Bronchial epithelial cell (primary cell): ENCODE results near the gene PSMG1. TPM values are rescaled to one million over a fixed set of nuclear protein-coding genes. Genes with fewer than 3 reads are reported as not detected.

Source experiments
- DNase-seq: peaks from one replicate; pipeline ENCODE4 v3.0.0-alpha.2; 2010; ENCODE audit warnings: low read depth
- FAIRE-seq: peaks from 2 replicates; lab custom pipeline; 2011; peaks lifted over from hg19 to GRCh38; lab: Jason Lieb, UNC
- H3K27me3 ChIP-seq: 2 replicates; pipeline ENCODE4 v1.5.1; 2011; ENCODE audit warnings: low read length; ENCODE audit not compliant: control insufficient read depth, insufficient read depth
- H3K36me3 ChIP-seq: 2 replicates; pipeline ENCODE4 v1.5.1; 2011; ENCODE audit warnings: low read length; ENCODE audit not compliant: control insufficient read depth, insufficient read depth
- H3K4me3 ChIP-seq: 2 replicates; pipeline ENCODE4 v1.5.1; 2011; ENCODE audit warnings: mild to moderate bottlenecking, low read depth, low read length, control low read depth
- CTCF ChIP-seq: IDR thresholded peaks from 2 replicates; pipeline ENCODE4 v1.5.1; 2011; ENCODE audit warnings: mild to moderate bottlenecking, moderate library complexity, low read length, control low read depth, inconsistent platforms; ENCODE audit not compliant: insufficient read depth, severe bottlenecking
- total RNA-seq: library from RNA; depleted of rRNA; stranded (reverse); fragments of >200 nt; gene quantifications from 2 replicates; pipeline ENCODE4 v1.2.1, GENCODE V29; 2014

Gene PSMG1
- total RNA-seq, 1 donor from 2014 or later: 57.1 TPM

GRCh38 chr21:39196310-39196709, 13.1 kb upstream of the PSMG1 start:
- no peaks in the 10 kb centered on the region for H3K27me3 ChIP-seq
- no peak overlapping the region for H3K4me3 ChIP-seq
- DNase-seq: no peak
- FAIRE-seq: no peak
- no peak for TF ChIP-seq CTCF
- peaks cover 9% of the 10 kb centered on the region for H3K36me3 ChIP-seq

- no peaks in the 10 kb centered on the region for H3K27me3 ChIP-seq
- FAIRE-seq (no peak), DNase-seq (no peak)
- no peak overlapping the region for H3K4me3 ChIP-seq
- TF ChIP-seq CTCF: no peak
- H3K36me3 ChIP-seq: peaks cover 5% of the 10 kb centered on the region
Measured at GRCh38 chr21:39193380-39193779, 10.1 kb upstream of the PSMG1 start.

GRCh38 chr21:39189857-39190604, 6.8 kb upstream of the PSMG1 start:
- TF ChIP-seq CTCF: no peak
- FAIRE-seq: no peak
- Histone ChIP-seq H3K36me3 (no peaks in the 10 kb centered on the region), H3K27me3 (no peaks in the 10 kb centered on the region), H3K4me3 (no peak overlapping the region)
- peak; percentile 51 for DNase-seq

GRCh38 chr21:39188521-39189139, 5.4 kb upstream of the PSMG1 start:
- no peak for TF ChIP-seq CTCF
- Histone ChIP-seq H3K4me3 (no peak overlapping the region), H3K36me3 (no peaks in the 10 kb centered on the region), H3K27me3 (no peaks in the 10 kb centered on the region)
- FAIRE-seq (no peak), DNase-seq (no peak)

- DNase-seq: no peak
- no peaks in the 10 kb centered on the region for H3K36me3 ChIP-seq
- H3K27me3 ChIP-seq: no peaks in the 10 kb centered on the region
- no peak overlapping the region for H3K4me3 ChIP-seq
- no peak for TF ChIP-seq CTCF
- no peak for FAIRE-seq
Measured at GRCh38 chr21:39187141-39187540, 3.9 kb upstream of the PSMG1 start.

- FAIRE-seq (no peak), DNase-seq (peak; percentile 63)
- Histone ChIP-seq H3K4me3 (no peak overlapping the region), H3K36me3 (no peaks in the 10 kb centered on the region), H3K27me3 (no peaks in the 10 kb centered on the region)
- TF ChIP-seq CTCF: no peak
Measured at GRCh38 chr21:39186676-39187075, 3.4 kb upstream of the PSMG1 start.
